C4-2B (cell line): Measurements from ENCODE around the gene CLEC4A.
"Not testable (repeated sequence)": the region's sequence is repeated elsewhere in the genome, so short reads cannot be mapped to it uniquely, and the experiment has no call there.

Experiments used
- H3K27ac ChIP-seq: fragments of 450-650 bp; 2 replicates; pipeline ENCODE4 v1.5.1; 2017
- CTCF ChIP-seq: fragments of 450-650 bp; conservative IDR thresholded peaks from 2 replicates; pipeline ENCODE4 v1.5.1; 2017; ENCODE audit warnings: mild to moderate bottlenecking
- ZFX ChIP-seq: fragments of 450-650 bp; IDR thresholded peaks from 2 replicates; pipeline ENCODE4 v1.6.1; 2017

The CLEC4A gene

GRCh38 chr12:8143261-8143660 is 19.8 kb downstream of the CLEC4A start:
- TF ChIP-seq CTCF = no peak
- TF ChIP-seq ZFX = no peak
- no peak overlapping the region for H3K27ac ChIP-seq

GRCh38 chr12:8145754-8146441 is 22.5 kb downstream of the CLEC4A start:
- TF ChIP-seq ZFX (no peak), CTCF (no peak)
- no peak overlapping the region for H3K27ac ChIP-seq

GRCh38 chr12:8146442-8146771 is 23.0 kb downstream of the CLEC4A start:
- no peak for TF ChIP-seq ZFX
- no peak for TF ChIP-seq CTCF
- no peak overlapping the region for H3K27ac ChIP-seq

GRCh38 chr12:8154526-8154925 is 31.1 kb downstream of the CLEC4A start:
- H3K27ac ChIP-seq = no peak overlapping the region
- TF ChIP-seq CTCF (no peak), ZFX (no peak)

GRCh38 chr12:8156416-8156815 is 33.0 kb downstream of the CLEC4A start:
- no peak overlapping the region for H3K27ac ChIP-seq
- no peak for TF ChIP-seq ZFX
- no peak for TF ChIP-seq CTCF

GRCh38 chr12:8156845-8157244 is 33.4 kb downstream of the CLEC4A start, which contains the start of gene ZNF705A:
Gene ZNF705A, plus strand, starts transcription at chr12:8157015. Its CDS starts 15,611 bp downstream, at chr12:8172626.
- TF ChIP-seq CTCF = no peak
- TF ChIP-seq ZFX = no peak
- no peak within 1 kb of the TSS for H3K27ac ChIP-seq

- H3K27ac ChIP-seq = no peak overlapping the region
- TF ChIP-seq ZFX (no peak), CTCF (no peak)
Measured at GRCh38 chr12:8157484-8158198, 34.2 kb downstream of the CLEC4A start.

GRCh38 chr12:8172911-8173310 is 49.5 kb downstream of the CLEC4A start:
- H3K27ac ChIP-seq = not testable (repeated sequence)
